ENCODE data around the gene FGF7. TPM values are rescaled to one million over a fixed set of nuclear protein-coding genes. Genes with fewer than 3 reads are reported as not detected.
"Not testable (repeated sequence)": the region's sequence is repeated elsewhere in the genome, so short reads cannot be mapped to it uniquely, and the experiment has no call there.

Gene FGF7
- total and polyA plus RNA-seq, 9 of the 15 experiments (the other 6 are each of a cell fraction or from before 2014, with no cell fraction given) = not detected

DNA sequence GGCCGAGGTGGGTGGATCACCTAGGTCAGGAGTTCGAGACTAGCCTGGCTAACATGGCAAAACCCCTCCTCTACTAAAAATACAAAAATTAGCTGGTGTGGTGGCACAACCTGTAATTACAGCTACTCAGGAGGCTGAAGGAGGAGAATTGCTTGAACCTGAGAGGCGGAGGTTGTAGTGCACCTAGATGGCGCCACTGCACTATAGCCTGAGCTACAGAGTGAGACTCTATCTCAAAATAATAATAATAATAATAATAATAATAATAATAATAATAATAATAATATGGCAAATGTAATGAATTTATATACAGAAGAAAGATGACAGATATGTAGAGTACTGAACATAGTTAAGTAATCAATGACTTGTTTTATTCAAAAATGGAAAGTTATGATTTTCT is 48.2 kb downstream of the FGF7 start:
- H3K79me2 ChIP-seq (ENCODE audit: control insufficient read depth, insufficient read depth, low read length); H3K27ac ChIP-seq (ENCODE audit: extremely low read depth, low read depth, low read length); POLR2A ChIA-PET; H3K9me1 ChIP-seq (ENCODE audit: control insufficient read depth, insufficient read depth, low read length); H4K20me1 ChIP-seq (replicated peaks; ENCODE audit: control insufficient read depth, insufficient read depth, low read length); H3K4me2 ChIP-seq (ENCODE audit: insufficient read depth, low read length); H3K9me3 ChIP-seq (replicated peaks; ENCODE audit: control insufficient read depth, insufficient read depth, low read depth, low read length); in situ Hi-C loops (cut with MboI); H2AFZ ChIP-seq (ENCODE audit: low read depth, low read length); H3K36me3 ChIP-seq (ENCODE audit: control insufficient read depth, insufficient read depth, low read length); H3K4me3 ChIP-seq; H3K4me1 ChIP-seq (replicated peaks in 1 of 2; ENCODE audit: control insufficient read depth in 2 of 2, insufficient read depth in 2 of 2, low read length in 2 of 2); H3K9ac ChIP-seq (ENCODE audit: insufficient read depth in 1 of 2, low read depth in 2 of 2, low read length in 2 of 2); BruUV-seq (replicated peaks); H3K27me3 ChIP-seq (ENCODE audit: control insufficient read depth in 2 of 2, insufficient read depth in 2 of 2, low read length in 2 of 2); FAIRE-seq: not testable (repeated sequence)
- 9% methylated on average over 4 of the region's 4 CpGs for WGBS (ENCODE audit: insufficient coverage, low coverage, missing lambda C conversion rate)
- peak in 1 of 4 experiments; percentile 40 for DNase-seq (ENCODE audit: extremely low read depth in 1 of 4, low spot score in 3 of 4)
- ATAC-seq = peak; percentile 72
- TF ChIP-seq RAD21 (CRISPR knock-in tag; conservative IDR thresholded peaks at IDR 0.05 in 1 of 2, IDR thresholded peaks at IDR 0.05 in 1 of 2) = peak in 1 of 2 experiments; percentile 29; a peak in 2 of 4 replicates
- TF ChIP-seq, protein P1, sequence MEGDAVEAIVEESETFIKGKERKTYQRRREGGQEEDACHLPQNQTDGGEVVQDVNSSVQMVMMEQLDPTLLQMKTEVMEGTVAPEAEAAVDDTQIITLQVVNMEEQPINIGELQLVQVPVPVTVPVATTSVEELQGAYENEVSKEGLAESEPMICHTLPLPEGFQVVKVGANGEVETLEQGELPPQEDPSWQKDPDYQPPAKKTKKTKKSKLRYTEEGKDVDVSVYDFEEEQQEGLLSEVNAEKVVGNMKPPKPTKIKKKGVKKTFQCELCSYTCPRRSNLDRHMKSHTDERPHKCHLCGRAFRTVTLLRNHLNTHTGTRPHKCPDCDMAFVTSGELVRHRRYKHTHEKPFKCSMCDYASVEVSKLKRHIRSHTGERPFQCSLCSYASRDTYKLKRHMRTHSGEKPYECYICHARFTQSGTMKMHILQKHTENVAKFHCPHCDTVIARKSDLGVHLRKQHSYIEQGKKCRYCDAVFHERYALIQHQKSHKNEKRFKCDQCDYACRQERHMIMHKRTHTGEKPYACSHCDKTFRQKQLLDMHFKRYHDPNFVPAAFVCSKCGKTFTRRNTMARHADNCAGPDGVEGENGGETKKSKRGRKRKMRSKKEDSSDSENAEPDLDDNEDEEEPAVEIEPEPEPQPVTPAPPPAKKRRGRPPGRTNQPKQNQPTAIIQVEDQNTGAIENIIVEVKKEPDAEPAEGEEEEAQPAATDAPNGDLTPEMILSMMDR (IDR thresholded peaks at IDR 0.05 in 2 of 3, conservative IDR thresholded peaks at IDR 0.05 in 1 of 3; ENCODE audit: insufficient read depth in 2 of 3, low read depth in 1 of 3, low read length in 3 of 3) = peak in 1 of 3 experiments; percentile 39; a peak in 3 of 6 replicates
- intact Hi-C loops (cut with micrococcal nuclease) = loop anchor here (1.0 kb wide), 1 partner anchor 532 kb away; no protein-coding TSS in a partner anchor
- CTCF ChIA-PET (ENCODE audit: low intra/inter-chr PET ratio) = interaction anchor here (0.7 kb wide), 1 partner anchor 50 kb away, joined by 3 read pairs; no protein-coding TSS in a partner anchor

- Histone ChIP-seq H2AFZ (ENCODE audit: low read depth, low read length) (no peak overlapping the region), H3K4me2 (ENCODE audit: insufficient read depth, low read length) (no peak overlapping the region), H3K27me3 (ENCODE audit: control insufficient read depth in 2 of 2, insufficient read depth in 2 of 2, low read length in 2 of 2) (no peaks in the 10 kb centered on the region), H3K4me3 (no peak overlapping the region), H3K9me3 (replicated peaks; ENCODE audit: control insufficient read depth, insufficient read depth, low read depth, low read length) (no peaks in the 10 kb centered on the region), H3K9ac (ENCODE audit: insufficient read depth in 1 of 2, low read depth in 2 of 2, low read length in 2 of 2) (no peak overlapping the region), H3K9me1 (ENCODE audit: control insufficient read depth, insufficient read depth, low read length) (no peaks in the 10 kb centered on the region), H3K79me2 (ENCODE audit: control insufficient read depth, insufficient read depth, low read length) (no peaks in the 10 kb centered on the region), H3K36me3 (ENCODE audit: control insufficient read depth, insufficient read depth, low read length) (no peaks in the 10 kb centered on the region), H3K27ac (ENCODE audit: extremely low read depth, low read depth, low read length) (no peak overlapping the region), H3K4me1 (replicated peaks in 1 of 2; ENCODE audit: control insufficient read depth in 2 of 2, insufficient read depth in 2 of 2, low read length in 2 of 2) (no peaks in the 10 kb centered on the region), H4K20me1 (replicated peaks; ENCODE audit: control insufficient read depth, insufficient read depth, low read length) (no peaks in the 10 kb centered on the region)
- CTCF ChIA-PET (ENCODE audit: low intra/inter-chr PET ratio) = interaction anchor here (0.7 kb wide), 1 partner anchor 50 kb away, joined by 3 read pairs; no protein-coding TSS in a partner anchor
- FAIRE-seq (peak; percentile 49), DNase-seq (ENCODE audit: extremely low read depth in 1 of 4, low spot score in 3 of 4) (peak in 1 of 4 experiments; percentile 2), ATAC-seq (no peak)
- in situ Hi-C loops (cut with MboI) = no loop called here
- intact Hi-C loops (cut with micrococcal nuclease) = loop anchor here (1.0 kb wide), 1 partner anchor 532 kb away; no protein-coding TSS in a partner anchor
- BruUV-seq (replicated peaks) = no TSS peak
- POLR2A ChIA-PET = no interaction called here
- WGBS (ENCODE audit: insufficient coverage, low coverage, missing lambda C conversion rate) = 2% methylated on average over 4 of the region's 4 CpGs
- TF ChIP-seq BACH1 (tag; IDR thresholded peaks at IDR 0.05) = peak; percentile 68; the same call in 1 of the 2 replicates
- TF ChIP-seq MAFG (tag; conservative IDR thresholded peaks at IDR 0.05) = peak; percentile 65
- TF ChIP-seq, protein P2, sequence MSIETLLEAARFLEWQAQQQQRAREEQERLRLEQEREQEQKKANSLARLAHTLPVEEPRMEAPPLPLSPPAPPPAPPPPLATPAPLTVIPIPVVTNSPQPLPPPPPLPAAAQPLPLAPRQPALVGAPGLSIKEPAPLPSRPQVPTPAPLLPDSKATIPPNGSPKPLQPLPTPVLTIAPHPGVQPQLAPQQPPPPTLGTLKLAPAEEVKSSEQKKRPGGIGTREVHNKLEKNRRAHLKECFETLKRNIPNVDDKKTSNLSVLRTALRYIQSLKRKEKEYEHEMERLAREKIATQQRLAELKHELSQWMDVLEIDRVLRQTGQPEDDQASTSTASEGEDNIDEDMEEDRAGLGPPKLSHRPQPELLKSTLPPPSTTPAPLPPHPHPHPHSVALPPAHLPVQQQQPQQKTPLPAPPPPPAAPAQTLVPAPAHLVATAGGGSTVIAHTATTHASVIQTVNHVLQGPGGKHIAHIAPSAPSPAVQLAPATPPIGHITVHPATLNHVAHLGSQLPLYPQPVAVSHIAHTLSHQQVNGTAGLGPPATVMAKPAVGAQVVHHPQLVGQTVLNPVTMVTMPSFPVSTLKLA (conservative IDR thresholded peaks at IDR 0.05) = peak in 1 of 2 experiments; percentile 45; a peak in 2 of 4 replicates
- no peak for TF ChIP-seq ATF7 (IDR thresholded peaks at IDR 0.05)
- no peak for TF ChIP-seq ZNF165 (CRISPR knock-in tag; IDR thresholded peaks at IDR 0.05; ENCODE audit: borderline replicate concordance)
- TF ChIP-seq, protein P3, sequence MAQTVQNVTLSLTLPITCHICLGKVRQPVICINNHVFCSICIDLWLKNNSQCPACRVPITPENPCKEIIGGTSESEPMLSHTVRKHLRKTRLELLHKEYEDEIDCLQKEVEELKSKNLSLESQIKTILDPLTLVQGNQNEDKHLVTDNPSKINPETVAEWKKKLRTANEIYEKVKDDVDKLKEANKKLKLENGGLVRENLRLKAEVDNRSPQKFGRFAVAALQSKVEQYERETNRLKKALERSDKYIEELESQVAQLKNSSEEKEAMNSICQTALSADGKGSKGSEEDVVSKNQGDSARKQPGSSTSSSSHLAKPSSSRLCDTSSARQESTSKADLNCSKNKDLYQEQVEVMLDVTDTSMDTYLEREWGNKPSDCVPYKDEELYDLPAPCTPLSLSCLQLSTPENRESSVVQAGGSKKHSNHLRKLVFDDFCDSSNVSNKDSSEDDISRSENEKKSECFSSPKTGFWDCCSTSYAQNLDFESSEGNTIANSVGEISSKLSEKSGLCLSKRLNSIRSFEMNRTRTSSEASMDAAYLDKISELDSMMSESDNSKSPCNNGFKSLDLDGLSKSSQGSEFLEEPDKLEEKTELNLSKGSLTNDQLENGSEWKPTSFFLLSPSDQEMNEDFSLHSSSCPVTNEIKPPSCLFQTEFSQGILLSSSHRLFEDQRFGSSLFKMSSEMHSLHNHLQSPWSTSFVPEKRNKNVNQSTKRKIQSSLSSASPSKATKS (CRISPR knock-in tag; IDR thresholded peaks at IDR 0.05) = no peak
- peak; percentile 70 for TF ChIP-seq C11orf30 (IDR thresholded peaks at IDR 0.05; ENCODE audit: low read depth)
- peak; percentile 84 for TF ChIP-seq ZNF316 (IDR thresholded peaks at IDR 0.05)
Observed at GRCh38 chr15:49471733-49472132, 48.7 kb downstream of the FGF7 start.
